Measurements from ENCODE around the gene PDGFB. TPM values are rescaled to one million over a fixed set of nuclear protein-coding genes. Genes with fewer than 3 reads are reported as not detected.

The PDGFB gene
- total RNA-seq, 4 donors from 2014 or later = 2.7 to 7.5 (median 4.0) TPM

DNA sequence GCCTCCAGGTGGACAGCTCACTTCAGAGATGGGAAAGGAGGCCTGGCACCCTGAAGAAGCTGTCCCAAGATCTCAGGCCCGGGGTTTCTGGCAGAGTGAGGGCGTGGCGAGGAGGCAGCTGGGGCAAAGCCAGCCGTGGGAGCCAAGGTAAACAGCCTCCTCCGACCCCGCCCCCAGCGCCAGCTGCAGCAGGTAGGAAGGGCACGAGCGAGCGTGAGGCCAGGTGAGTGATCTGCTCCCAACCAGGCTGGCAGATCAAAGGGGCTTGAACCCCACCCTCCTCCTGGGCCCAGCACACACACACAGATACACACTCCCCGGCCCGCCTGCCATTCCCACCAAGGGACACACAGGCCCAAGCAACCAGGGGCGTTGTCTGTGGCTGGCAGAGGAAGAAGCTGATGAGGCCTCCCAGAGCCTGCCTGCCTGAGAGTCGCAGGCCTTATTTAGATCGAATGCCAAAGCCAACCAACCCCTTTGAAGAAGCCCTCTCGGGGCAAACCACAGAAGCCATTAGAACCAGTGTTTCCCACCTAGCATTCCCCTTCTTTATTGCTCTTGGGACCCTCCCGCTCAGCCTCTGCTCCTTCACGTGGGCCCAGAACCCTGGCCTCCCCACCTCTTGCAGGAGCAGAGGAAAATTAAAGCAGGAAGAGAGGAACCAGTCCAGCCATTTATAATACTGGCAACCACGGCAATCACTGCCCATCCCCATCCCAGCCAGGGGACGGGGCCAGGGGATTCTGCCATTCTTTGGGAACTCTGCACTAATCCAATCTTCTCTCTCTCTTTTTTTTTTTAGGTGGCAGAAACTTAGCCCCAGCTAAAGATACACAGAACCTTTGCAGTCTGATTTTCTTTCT lies 5.0 kb downstream of the PDGFB start:
- in situ Hi-C loops (cut with MboI; ENCODE audit: low pct_ligation_motif_present in 1 of 4, low pct_unique_long_range_greater_than_20kb in 1 of 4, low sequenced_read_pairs in 3 of 4) = no loop called here
- H3K36me3 ChIP-seq = no peaks in the 10 kb centered on the region
- TF ChIP-seq, protein P1, sequence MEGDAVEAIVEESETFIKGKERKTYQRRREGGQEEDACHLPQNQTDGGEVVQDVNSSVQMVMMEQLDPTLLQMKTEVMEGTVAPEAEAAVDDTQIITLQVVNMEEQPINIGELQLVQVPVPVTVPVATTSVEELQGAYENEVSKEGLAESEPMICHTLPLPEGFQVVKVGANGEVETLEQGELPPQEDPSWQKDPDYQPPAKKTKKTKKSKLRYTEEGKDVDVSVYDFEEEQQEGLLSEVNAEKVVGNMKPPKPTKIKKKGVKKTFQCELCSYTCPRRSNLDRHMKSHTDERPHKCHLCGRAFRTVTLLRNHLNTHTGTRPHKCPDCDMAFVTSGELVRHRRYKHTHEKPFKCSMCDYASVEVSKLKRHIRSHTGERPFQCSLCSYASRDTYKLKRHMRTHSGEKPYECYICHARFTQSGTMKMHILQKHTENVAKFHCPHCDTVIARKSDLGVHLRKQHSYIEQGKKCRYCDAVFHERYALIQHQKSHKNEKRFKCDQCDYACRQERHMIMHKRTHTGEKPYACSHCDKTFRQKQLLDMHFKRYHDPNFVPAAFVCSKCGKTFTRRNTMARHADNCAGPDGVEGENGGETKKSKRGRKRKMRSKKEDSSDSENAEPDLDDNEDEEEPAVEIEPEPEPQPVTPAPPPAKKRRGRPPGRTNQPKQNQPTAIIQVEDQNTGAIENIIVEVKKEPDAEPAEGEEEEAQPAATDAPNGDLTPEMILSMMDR (IDR thresholded peaks at IDR 0.05) = no peak
- TF ChIP-seq POLR2A (IDR thresholded peaks at IDR 0.05) (peak; percentile 24), POLR2AphosphoS5 (IDR thresholded peaks at IDR 0.05) (peak; percentile 60 to 81 (median 68))
- H3K27me3 ChIP-seq = peaks cover 77% of the 10 kb centered on the region
- H3K4me1 ChIP-seq = peaks cover 20 to 94% (median 78%) of the 10 kb centered on the region in 4 donors
- peak; percentile 88 for DNase-seq
- no peaks in the 10 kb centered on the region for H3K9me3 ChIP-seq
- intact Hi-C loops (cut with DNase I; ENCODE audit: low total_unique reads) = no loop called here
- H3K4me3 ChIP-seq = no peak overlapping the region
- WGBS, 2 donors (ENCODE audit: low coverage in 1 of 2) = 34 to 57% methylated on average over 1 to 13 of the region's 20 CpGs
- peak overlapping the region; percentile 60 to 77 (median 68) for H3K27ac ChIP-seq

DNA sequence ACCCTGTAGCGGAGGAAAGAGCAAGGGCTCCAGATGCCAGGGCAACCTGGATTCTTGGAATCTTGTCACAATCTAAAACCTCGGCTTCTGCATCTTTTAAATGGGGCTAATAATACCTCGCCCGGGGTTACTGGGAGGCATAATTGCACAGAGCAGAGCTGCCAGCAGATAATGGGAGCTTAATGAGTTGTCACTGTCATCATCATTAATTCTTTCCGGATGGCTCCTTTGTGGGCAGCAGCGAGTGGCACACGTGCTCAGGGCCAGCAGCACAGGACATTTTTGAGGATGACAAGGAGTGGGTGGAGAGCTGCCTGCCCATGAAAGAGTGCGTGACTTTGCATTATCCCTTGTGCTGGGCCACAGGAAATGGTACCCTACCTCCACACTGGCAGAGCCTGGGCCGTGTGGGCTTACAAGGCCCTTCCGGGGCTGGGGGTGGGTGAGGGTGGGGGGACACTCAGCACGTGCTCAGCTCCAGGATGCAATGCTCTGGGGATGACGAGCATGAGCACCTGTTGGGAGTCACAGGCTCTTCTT lies 5.7 kb downstream of the PDGFB start:
- TF ChIP-seq POLR2AphosphoS5 (IDR thresholded peaks at IDR 0.05) (no peak), EP300 (IDR thresholded peaks at IDR 0.05; ENCODE audit: low read depth) (no peak), POLR2A (IDR thresholded peaks at IDR 0.05) (no peak)
- TF ChIP-seq, protein P1 (IDR thresholded peaks at IDR 0.05) = no peak
- Histone ChIP-seq H3K4me1 (peaks cover 19 to 90% (median 74%) of the 10 kb centered on the region in 4 donors), H3K9me3 (no peaks in the 10 kb centered on the region), H3K27me3 (peaks cover 79% of the 10 kb centered on the region), H3K36me3 (no peaks in the 10 kb centered on the region), H3K4me3 (no peak overlapping the region), H3K27ac (peak overlapping the region; percentile 60 to 77 (median 68))
- WGBS, 2 donors (ENCODE audit: low coverage in 1 of 2) = 33% methylated on average over 12 of the region's 12 CpGs; no CpG with 5 or more reads in 1 of the 2 donors
- intact Hi-C loops (cut with DNase I; ENCODE audit: low total_unique reads) (no loop called here), in situ Hi-C loops (cut with MboI; ENCODE audit: low pct_ligation_motif_present in 1 of 4, low pct_unique_long_range_greater_than_20kb in 1 of 4, low sequenced_read_pairs in 3 of 4) (no loop called here)
- no peak for DNase-seq

DNA sequence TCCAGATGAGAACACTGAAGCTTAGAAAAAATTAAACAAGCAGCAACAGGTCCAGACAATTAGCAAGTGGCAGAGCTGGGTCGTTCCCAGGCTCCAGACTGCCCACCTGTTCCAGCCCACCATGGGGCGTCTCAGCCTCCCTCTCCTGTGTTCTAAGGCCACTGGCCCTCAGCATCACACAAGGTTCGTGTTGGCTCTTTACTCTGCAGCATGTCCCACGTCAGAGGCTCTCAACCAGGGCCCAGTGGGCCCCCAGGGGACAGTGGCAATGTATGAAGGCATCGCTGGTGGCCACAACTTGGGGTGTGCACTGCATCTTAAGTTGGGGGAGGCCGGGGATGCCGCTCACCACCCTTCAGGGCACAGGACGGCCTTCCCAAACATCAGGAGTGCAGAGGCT lies 6.2 kb downstream of the PDGFB start:
- intact Hi-C loops (cut with DNase I; ENCODE audit: low total_unique reads) = no loop called here
- peaks cover 79% of the 10 kb centered on the region for H3K27me3 ChIP-seq
- DNase-seq = no peak
- peaks cover 19 to 88% (median 69%) of the 10 kb centered on the region in 4 donors for H3K4me1 ChIP-seq
- H3K4me3 ChIP-seq = no peak overlapping the region
- H3K27ac ChIP-seq = peak overlapping the region in 3 of 4 donors; percentile 8 to 77 (median 75)
- 55 to 67% methylated on average over 1 to 8 of the region's 8 CpGs for WGBS, 2 donors (ENCODE audit: low coverage in 1 of 2)
- no peaks in the 10 kb centered on the region for H3K36me3 ChIP-seq
- in situ Hi-C loops (cut with MboI; ENCODE audit: low pct_ligation_motif_present in 1 of 4, low pct_unique_long_range_greater_than_20kb in 1 of 4, low sequenced_read_pairs in 3 of 4) = no loop called here
- no peaks in the 10 kb centered on the region for H3K9me3 ChIP-seq
- no peak for TF ChIP-seq POLR2A (IDR thresholded peaks at IDR 0.05)
- TF ChIP-seq, protein P1 (IDR thresholded peaks at IDR 0.05) = no peak
- TF ChIP-seq EP300 (IDR thresholded peaks at IDR 0.05; ENCODE audit: low read depth) = no peak
- no peak for TF ChIP-seq POLR2AphosphoS5 (IDR thresholded peaks at IDR 0.05)

DNA sequence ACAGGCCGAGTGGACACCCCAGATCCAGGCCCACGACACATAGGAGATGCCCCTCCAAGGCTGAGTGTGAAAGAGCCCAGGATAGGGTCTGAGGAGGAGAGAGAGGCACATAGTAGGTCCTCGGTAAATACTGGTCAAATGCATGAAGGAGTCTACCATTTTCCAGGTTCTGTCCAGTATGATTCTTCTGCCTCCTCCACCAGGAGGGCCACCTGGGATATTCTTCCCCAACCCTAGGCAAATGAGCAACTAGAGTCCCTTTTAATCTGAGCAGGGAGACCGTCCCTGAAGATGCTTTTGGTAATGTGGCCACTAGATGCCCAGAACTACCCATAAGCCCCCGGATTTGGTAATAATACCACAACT lies 6.7 kb downstream of the PDGFB start:
- Histone ChIP-seq H3K27me3 (peaks cover 79% of the 10 kb centered on the region), H3K4me3 (no peak overlapping the region), H3K27ac (peak overlapping the region; percentile 14 to 77 (median 57)), H3K4me1 (peaks cover 17 to 85% (median 65%) of the 10 kb centered on the region in 4 donors), H3K36me3 (no peaks in the 10 kb centered on the region), H3K9me3 (no peaks in the 10 kb centered on the region)
- no peak for DNase-seq
- in situ Hi-C loops (cut with MboI; ENCODE audit: low pct_ligation_motif_present in 1 of 4, low pct_unique_long_range_greater_than_20kb in 1 of 4, low sequenced_read_pairs in 3 of 4) (no loop called here), intact Hi-C loops (cut with DNase I; ENCODE audit: low total_unique reads) (no loop called here)
- WGBS, 2 donors (ENCODE audit: low coverage in 1 of 2) = 39% methylated on average over 5 of the region's 5 CpGs; no CpG with 5 or more reads in 1 of the 2 donors
- TF ChIP-seq EP300 (IDR thresholded peaks at IDR 0.05; ENCODE audit: low read depth) (no peak), POLR2AphosphoS5 (IDR thresholded peaks at IDR 0.05) (no peak), POLR2A (IDR thresholded peaks at IDR 0.05) (no peak)
- TF ChIP-seq, protein P1 (IDR thresholded peaks at IDR 0.05) = no peak

Measured in transverse colon (tissue), 4 donors.